H1 (cell line): ENCODE results near the gene ASH1L. TPM values are rescaled to one million over a fixed set of nuclear protein-coding genes. Genes with fewer than 3 reads are reported as not detected.

Experiments
- CBX8 ChIP-seq: fragments of 300-800, 300-1000 bp; sonication (generic); IDR thresholded peaks from 2 replicates; pipeline ENCODE4 v1.7.1; 2016; ENCODE audit warnings: low read depth, low read length, borderline replicate concordance
- CHD2 ChIP-seq: IDR thresholded peaks from 2 replicates; pipeline ENCODE4 v1.6.1; 2012; ENCODE audit warnings: low read length, improper control_type of control experiment
- CHD7 ChIP-seq: fragments of 300-600 bp; sonication (generic); IDR thresholded peaks from 2 replicates; pipeline ENCODE4 v1.7.1; 2012; ENCODE audit warnings: low read length, moderate library complexity, mild to moderate bottlenecking, inconsistent platforms; ENCODE audit not compliant: insufficient replicate concordance
- EZH2 ChIP-seq: fragments of 200-600 bp; sonication (generic); IDR thresholded peaks from 2 replicates; pipeline ENCODE4 v1.7.1; 2012; ENCODE audit warnings: low read depth, mild to moderate bottlenecking, moderate library complexity, low read length, inconsistent platforms; ENCODE audit not compliant: severe bottlenecking
- POU5F1 ChIP-seq: IDR thresholded peaks from 2 replicates; pipeline ENCODE4 v1.6.1; 2011; ENCODE audit warnings: low read depth, mild to moderate bottlenecking, low read length, moderate library complexity
- RFX5 ChIP-seq: IDR thresholded peaks from 2 replicates; pipeline ENCODE4 v1.6.1; 2011; ENCODE audit warnings: low read depth, low read length, improper control_type of control experiment, borderline replicate concordance
- polyA plus RNA-seq, 7 experiments: library from polyadenylated mRNA; depleted of rRNA in 3 of 7; stranded (reverse) in 5 of 7; unstranded in 2 of 7; fragments of >200 nt in 5 of 7; fragments of 200-250 nt in 2 of 7; gene quantifications; 1 replicate in 5 of 7; 2 replicates in 1 of 7; 4 replicates in 1 of 7; pipeline versions ENCODE4 v1.2.1 to v1.2.3, GENCODE V29; 2011 to 2013; ENCODE audit warnings: missing spikeins in 2 of 7, mixed read lengths in 2 of 7
- total RNA-seq: library from RNA; stranded (reverse); fragmentation: NEBNext Ultra II Directional; extraction: Animal tissue kit (Norgen Biotek cat#: 25700); gene quantifications from 2 replicates; pipeline ENCODE4 v1.2.1, GENCODE V29; 2021

ASH1L gene
- total and polyA plus RNA-seq, 2 of the 8 experiments (the other 6 are each of a cell fraction or from before 2014, with no cell fraction given) = 7.5 to 27.6 TPM

- no peak for TF ChIP-seq CHD7
- no peak for TF ChIP-seq CHD2
- no peak for TF ChIP-seq RFX5
- no peak for TF ChIP-seq EZH2
- no peak for TF ChIP-seq POU5F1
- no peak for TF ChIP-seq CBX8
These were observed 8.0 kb upstream of the ASH1L start (continued) for GRCh38 chr1:155570593-155570990.
